Activated CD4-positive, alpha-beta T cell treated with anti-CD3 and anti-CD28 coated beads, Interleukin-10, Interleukin-2, amounts not matched to agents 100 ng/mL and 50 ng/mL, durations not matched to agents 16 hours and 8 hours (primary cell): ENCODE data around the gene PLEKHM3.

Experiments
- DNase-seq: peaks from one replicate; pipeline ENCODE4 v3.0.0-alpha.2; 2020

PLEKHM3 gene

DNA sequence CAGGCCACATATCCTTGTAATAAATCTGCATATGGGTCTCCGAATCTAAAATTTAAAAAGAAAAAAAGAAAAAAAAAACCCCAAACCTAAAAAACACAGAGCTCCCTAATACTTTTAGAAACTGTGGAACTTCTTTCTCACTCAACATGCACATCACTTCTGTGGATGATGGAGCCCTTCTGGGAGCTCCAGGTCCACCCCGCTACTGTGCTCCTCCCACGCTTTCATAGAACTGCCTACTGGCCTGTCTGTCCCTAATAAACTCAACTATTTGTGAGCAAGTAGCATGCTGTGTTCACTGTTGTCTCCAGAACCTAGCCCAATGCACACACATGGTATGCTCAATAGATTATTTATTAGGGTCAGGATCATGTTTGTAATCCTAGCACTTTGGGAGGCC lies 172.5 kb downstream of the PLEKHM3 start:
- no peak for DNase-seq

DNA sequence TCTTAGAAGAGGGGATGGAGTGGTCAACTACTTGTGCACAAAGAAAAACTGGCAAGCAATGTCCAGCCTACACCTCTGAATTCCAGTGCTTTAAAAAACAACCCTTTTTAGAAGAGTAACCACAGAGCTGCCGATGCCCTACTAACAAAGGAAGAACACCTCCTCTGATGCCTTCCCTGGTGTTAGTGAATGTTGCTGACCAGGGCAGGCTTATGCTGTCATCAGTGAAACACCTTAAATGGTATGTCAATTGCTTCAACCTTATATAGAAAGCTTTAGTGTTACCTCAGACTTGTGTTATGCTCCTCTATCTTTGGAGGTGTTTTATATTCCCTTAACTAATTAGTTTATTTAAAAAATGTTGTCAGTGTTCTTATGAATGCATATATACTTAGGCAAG lies 175.9 kb downstream of the PLEKHM3 start:
- DNase-seq, result no peak

DNA sequence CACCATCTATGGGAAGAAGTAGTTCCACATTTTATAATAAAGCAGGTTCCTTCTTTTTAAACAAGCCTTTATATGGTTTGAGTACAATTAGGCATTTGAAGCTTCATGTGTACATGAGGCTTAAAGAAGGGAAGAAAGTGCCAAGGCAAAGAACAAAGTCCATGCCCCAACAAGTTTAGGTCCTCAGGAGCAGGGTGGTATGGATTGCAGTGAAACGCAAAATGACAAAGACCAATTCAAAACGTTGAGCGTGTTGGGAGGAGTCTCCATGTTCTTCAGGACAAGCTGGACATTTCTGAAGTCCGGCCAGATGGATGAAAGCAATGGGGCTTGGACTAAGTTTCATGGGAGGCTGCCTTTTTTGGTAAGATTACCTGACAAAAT lies 176.8 kb downstream of the PLEKHM3 start:
- no peak for DNase-seq

DNA sequence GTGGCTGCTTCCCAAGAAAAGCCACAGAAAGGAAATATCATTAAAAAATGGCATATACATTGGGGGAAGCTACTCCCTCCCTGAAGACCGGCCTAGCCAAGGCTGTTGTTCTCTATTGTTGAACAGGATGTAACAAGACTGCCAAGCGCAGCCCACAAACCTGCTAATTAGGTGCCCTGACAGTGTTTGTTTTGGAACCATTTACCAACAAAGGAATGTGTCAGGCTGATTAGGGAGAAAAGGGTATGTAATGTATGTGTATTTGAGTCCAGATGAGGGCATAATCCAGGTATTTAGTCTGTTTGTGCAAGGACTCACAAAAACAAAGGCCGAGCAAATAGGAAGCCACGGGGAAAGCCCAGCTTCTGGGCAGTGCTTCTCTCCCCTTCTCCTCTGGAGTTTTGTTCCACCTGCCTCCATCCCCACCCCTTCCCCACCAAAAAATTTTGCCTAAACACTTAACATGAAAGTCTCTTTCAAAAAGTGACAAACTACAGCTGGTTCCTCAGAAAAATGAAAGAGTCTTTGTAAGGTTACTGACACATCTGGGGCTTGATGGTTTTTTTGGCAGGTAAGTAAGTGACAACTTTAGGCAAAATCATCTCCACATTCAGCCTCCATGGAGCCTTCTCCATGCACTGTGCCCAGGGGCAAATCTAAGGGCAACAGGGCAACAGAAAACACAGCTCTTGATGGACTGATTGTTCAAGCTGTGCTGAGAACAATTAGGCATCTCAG lies 177.4 kb downstream of the PLEKHM3 start:
- no peak for DNase-seq

DNA sequence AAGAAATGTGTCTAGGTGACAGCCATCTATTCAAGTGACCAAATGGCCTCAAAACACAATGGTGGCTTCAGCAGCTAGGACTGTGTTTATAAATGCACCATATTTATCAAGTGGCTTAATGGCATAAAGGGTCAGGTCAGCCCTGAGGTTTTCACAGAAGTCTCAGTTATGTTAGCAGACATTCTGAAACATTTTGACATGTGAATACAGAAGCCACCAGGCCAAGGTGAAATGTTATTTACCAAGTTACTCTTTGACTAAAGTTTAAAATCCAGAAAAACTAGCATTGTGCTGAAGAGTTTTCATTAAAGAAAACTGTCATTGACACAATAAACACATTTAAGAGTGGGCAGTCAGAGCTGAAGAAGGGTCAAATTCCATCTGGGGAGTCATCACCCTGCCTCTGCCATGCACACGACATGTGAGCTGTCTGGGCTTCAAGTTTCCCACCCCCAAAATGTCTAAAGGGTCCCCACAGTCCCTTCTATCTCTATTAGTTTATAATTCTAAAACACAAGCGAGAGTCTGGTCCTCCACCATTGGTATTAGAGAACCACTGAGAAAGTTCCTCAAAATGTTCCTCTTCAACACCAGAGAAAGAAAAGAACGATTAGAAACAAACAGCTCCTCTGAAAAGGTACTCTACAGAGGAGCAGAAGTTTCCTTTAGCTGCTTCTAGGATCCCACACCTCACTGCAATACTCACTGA lies 178.1 kb downstream of the PLEKHM3 start:
- DNase-seq, result no peak

DNA sequence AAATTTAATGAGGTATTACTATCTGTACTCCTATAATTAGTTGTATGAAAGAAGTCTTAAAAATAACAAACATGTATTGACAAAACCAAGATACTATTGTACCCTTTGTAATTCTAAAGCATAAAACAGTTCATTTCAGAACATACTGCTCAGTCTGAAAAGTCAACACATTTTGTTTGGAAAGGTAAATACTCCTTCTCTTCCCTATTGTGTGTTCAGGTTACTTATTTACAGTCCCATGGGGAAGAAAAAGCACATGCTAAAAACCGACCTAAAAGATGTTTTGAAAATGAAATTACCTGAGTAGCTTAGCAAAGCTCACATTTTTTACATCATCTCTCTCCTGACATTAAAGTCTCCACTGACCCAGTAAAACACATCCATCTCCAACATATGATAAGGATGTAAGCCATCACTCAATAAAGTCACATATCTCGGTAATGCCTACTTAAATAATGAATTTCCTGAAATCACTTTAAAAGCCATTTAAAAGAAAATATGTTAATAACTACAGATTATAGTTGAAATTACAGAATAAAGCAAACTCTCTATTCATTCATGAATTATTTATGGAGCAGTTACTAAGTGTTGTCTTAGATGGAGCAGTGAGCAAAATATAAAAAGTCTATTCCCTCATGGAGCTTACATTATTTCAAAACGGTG lies 180.0 kb downstream of the PLEKHM3 start:
- no peak for DNase-seq

DNA sequence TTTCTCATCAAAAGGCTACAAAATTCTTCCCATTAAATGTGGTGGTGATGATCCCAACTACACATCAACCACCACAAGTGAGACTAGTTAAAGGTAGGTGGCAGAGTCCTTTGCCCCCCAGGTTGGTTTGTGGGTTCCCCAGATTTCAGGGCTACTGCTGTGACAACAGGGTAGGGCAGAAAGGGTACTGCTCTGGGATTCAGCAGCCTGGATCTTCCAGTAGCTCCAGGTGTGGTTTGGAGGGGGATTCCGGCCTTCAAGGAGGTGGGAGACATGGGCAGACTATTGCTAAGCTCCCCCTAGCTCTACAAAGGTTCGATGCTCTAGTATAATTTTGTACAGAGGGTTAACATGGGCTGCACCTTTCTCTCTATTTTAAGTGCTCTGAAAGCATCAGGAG lies 180.7 kb downstream of the PLEKHM3 start:
- DNase-seq, result no peak

DNA sequence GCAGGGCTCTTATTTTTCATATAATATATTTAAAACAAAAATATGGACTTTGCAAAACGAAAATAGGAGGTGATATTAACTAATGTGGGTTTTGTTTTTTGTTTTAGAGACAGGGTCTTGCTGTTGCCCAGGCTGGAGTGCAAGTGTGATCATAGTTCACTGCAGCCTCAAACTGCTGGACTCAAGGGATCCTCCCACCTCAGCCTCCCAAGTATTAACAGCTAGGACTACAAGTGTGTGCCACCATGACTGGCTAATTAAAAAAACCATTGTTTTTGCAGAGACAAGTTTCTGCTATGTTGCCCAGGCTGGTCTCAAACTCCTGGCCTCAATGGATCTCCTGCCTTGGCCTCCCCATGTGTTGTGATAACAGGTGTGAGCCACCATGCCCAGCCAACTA lies 185.2 kb downstream of the PLEKHM3 start:
- DNase-seq, result no peak

DNA sequence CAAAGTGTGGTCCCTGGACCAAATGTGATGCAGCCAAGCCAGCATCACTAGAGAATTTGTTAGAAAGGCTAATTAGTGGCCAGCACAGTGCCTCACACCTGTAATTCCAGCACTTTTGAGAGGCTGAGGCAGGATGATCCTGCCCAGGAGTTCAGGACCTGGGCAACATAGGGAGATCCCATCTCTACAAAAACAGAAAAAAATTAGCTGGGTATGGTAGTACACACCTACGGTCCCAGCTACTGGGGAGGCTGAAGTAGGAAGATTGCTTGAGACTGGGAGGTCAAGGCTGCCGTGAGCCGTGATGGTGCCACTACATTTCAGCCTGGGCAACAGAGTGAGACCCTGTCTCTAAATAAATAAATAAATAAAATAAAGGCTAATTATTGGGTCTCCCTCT lies 185.8 kb downstream of the PLEKHM3 start:
- DNase-seq, result no peak

DNA sequence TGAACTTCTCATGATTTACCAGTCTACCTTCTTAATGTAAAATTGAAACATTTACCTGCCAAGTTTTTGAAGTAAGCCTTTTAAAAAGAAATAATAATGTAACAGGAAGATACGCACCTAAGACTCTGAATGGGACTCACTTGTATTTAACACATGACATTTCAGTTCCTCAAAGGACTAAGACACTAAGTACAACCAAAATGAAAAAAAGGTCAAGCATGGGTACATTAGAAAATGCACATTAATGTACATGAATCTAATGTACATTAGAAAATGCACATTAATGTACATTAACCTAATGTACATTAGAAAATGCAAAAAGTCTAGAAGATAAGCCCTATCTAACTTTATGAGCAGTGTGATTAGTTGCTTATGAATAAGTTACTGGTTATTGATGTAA lies 186.3 kb downstream of the PLEKHM3 start:
- DNase-seq, result no peak

DNA sequence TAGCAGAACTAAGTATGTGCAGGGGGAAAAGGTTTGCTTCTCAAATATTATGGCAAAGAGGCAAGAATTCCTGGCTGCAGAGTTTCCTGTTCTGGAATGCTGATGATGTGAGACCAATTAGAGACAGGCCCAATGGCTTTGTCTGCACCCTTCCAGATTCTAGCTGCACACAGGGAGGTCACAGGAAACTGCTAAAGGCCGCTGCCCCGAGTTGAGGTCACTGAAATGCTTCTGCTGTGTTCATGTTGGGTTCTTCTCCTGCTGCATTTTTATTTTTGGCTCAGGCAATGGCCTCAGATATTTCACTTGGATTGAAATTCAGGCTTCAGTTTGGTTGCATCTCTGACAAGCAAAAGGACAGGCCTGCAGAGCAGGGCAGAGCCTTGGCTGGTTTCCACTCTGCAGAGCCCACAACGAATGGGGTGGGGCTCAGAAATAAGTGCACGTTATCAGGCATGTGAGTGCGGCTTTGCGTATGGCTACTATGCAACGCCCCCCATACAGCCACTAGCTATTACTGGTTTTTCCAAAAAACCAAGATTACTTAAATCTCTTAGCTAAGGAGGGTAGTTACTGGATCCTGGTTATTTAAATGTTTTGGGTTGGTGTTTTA lies 188.7 kb downstream of the PLEKHM3 start:
- DNase-seq, result no peak

DNA sequence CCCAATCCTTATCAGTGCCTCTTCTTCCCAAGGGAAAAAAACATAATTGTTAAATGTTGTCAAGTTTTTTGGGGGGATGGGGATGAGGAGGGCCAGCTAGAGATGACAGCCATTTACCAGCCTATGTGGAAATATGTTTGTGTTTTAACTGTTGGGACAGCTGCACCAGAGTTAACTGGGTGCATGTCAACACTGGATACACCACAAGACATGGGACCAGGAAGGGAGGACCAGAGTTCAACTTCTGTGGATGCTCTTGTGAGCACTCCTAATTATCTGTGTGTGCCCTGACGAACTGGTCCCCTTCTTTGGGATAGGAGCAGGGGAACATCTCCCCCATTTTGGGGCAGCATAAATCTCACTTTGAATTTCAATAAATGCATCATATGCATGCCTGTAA lies 189.5 kb downstream of the PLEKHM3 start:
- no peak for DNase-seq

DNA sequence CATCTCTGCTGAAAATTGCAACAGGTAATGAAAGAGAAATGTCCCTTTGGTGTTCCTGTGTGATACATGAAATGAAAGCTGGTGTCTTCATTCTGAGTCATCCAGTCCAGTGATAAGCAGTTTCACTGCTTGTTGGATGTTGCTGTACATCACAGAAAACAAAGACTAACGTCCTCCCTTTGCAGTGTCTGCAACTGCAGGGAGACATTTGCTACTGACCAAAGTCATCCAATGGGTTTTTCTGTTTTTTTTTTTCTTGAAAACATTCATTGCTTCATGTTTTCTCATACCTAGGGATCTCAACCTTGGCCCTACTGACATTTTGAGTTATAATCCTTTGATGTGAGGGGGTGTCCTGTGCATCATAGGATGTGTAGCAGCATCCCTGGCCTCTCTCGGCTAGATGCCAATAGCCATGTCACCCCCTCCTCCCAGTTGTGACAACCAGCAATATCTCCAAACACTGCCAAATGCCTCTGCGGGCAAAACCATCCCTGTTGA lies 192.0 kb downstream of the PLEKHM3 start:
- DNase-seq, result peak; percentile 75

DNA sequence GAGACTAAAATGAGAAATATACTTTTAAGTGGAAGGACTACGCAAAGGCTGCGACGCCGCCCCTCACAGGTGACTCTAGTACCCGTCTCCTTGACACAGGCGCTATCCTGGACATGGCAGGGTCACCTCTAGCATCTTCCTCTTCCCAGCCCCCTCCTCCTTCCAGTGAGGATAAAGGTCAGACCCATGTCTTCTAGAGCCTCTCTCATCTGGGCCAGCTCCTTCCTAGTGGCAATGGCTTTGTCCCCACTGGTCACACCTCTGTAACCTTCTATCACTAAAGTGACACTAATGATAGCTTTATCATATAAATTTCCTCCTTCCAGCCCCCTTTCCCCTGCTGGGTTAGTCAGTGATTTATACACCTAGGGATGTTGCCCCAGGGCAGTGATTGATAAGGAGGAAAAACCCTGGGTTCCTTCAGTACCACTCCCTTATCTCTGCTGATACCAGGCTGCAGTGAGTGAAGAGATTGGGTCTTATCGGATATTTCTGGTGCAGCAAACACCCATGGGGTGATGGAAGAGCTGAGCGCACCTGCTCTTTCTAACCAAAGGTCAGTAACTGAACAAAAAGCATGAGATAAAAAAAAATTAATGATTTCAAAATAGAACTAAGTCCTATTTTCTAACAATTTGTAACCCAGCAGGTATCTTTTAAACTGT lies 193.6 kb downstream of the PLEKHM3 start:
- no peak for DNase-seq

DNA sequence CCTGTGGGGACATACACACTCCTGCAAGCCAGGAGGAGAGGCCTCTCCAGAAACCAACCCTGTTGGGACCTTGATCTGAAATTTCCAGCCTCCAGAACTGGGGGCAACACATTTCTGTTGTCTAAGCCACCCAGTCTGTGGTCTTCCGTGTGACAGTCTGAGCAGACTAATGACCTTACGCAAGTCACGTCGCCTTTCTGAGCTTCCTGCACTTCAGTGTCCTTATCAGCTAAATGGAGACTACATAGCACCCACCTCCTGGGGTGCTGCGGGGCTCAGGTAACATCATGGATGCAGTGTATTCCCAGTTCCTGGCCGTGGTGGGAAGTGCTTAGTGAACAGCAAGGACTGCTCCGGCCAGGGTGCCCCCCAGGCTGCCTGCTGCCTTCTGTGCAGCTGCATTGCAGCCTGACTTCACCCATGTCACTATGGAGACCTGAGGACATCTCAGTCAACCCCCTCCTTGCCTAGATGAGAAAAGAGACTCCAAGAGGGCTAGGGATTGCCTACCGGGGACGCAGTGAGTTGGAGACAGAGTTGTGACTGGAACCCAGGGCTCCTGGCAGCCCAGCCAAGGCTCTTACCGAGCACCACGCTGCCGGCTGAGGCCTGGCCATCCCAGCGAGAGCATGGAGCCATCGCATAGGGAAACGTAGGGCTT lies 194.4 kb downstream of the PLEKHM3 start:
- no peak for DNase-seq

DNA sequence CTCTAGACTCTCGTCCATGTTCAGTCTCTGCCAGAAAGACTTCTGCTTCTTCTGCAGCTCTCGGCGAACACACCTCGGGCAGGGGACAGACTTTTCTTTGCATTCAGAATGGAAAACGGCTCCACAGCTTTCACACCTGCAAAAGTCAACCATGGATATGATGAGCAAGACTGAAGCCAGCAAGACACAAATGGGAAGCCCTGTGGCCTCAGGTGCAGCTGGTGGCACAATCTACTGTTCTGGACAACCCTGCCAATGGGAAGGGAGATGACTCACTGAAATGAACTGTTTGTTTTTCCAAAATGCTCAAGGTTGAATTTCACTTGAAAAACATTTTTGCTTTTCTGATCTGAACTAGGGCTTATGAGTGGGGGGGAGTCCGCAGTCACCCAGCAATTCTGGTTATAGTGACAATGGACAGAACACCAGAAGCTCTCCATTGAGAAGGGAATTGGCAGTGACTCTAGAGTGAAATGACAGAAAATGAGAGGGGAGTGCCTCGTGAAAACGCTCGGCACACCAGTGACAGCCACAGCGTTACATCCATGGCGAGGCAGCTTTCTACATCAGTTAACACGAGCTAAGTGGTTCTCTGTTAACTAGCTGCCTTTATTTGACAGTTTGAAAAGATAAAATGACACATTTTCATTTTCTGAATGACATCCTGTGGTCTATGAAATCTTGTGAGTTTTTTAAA lies 196.8 kb downstream of the PLEKHM3 start:
- DNase-seq, result peak; percentile 23

DNA sequence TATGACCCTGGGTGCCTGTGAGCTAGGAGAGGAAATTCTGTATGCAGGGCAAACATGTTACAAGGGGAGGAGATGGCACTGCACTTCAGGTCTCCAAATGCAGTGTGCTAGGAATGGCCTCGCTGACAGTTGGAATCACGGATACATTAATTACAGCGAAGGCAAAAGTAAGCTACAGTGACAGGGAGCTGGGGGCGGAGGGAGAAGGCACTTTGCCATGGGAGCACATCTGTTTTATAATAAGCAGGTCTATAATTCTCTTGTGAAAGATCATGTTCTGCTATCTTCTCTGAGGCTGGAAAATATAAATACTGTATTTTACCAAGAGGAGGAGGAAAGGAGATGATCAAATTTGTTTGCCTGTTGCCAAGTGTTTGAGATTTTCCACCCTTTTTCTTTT lies 199.3 kb downstream of the PLEKHM3 start:
- DNase-seq, result no peak

DNA sequence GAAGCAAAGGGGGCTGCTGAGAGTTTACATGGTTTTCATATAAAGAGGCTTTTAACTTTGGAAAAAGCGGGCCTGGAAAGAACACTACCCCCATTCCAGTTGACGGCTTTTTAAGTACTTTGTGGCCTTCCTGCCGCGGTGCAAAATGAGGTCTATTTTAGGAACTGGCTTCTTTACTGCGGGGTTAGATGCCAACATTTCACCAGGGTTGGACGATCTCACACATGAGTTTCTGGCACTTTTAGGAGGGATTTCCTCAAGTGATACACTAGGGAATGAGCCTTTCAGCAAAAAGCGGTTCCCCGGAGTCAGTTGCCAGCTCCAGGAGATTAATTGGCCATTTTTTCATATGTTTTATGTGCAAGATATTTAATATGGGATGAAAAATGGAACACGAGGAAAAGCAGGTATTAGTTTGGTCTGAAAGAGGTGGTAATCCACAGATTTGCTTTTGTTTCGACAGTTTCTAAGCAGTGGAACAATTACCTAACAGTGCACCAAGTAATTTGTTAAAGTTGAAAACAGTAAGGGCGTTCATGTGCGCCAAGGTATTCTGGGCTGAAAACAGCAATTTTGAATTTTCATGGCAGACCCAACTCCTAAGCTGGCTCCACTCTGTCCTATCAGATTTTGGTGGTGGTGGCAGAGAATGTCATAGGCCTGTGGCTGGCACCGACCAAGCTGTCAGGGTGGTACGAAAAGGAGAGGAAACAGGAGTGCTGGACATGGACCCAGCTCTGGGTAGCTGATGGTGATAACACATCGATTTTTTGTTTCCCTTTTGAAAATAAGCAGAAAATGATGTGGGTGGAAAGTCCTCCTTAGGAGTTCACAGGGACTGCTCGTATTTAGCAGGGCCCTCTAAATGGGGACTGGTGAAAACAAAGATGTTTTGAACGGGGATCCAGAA lies 200.0 kb downstream of the PLEKHM3 start:
- no peak for DNase-seq

DNA sequence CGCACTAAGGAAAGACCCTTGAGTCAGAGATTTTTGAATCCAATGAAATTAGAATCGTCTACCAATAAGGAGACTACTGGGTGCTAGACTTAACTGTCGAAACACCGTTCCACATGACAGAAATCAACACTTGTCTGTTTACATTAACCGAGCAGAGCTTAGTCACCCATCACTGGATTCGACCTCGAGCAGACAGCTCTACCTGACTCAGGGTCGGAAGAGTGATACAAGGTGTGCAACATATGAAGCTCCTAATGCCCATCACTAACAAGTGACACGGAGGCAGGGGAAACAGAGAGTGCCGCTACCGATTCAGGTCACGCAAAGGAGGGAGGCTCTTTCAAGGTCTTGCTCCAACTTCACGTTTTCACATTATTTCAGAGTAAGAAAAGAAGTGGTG lies 201.5 kb downstream of the PLEKHM3 start:
- DNase-seq, result no peak
